CD14-positive monocyte (primary cell): ENCODE measurements around the gene MDGA2. TPM values are rescaled to one million over a fixed set of nuclear protein-coding genes. Genes with fewer than 3 reads are reported as not detected.

Source experiments
- DNase-seq, 3 donors: peaks; one replicate each; pipeline ENCODE4 v3.0.0-alpha.2; 2011 to 2022
- H2AFZ ChIP-seq: 2 replicates; pipeline ENCODE4 v1.6.0; 2012; ENCODE audit warnings: mild to moderate bottlenecking, low read depth, low read length, inconsistent platforms; ENCODE audit not compliant: insufficient read depth, poor library complexity, severe bottlenecking
- H3K27ac ChIP-seq, 2 donors: 1 replicate in 1 of 2; 2 replicates in 1 of 2; pipeline ENCODE4 v1.5.1; 2012 to 2013; ENCODE audit warnings: low read length in 2 of 2, control low read depth in 1 of 2, inconsistent platforms in 1 of 2, low read depth in 1 of 2, mild to moderate bottlenecking in 1 of 2
- H3K27me3 ChIP-seq, 2 donors: one replicate each; pipeline versions ENCODE4 v1.6.0 to v1.6.1; 2011 to 2013; ENCODE audit warnings: low read length in 2 of 2; ENCODE audit not compliant: control insufficient read depth in 2 of 2, insufficient read depth in 2 of 2
- H3K36me3 ChIP-seq, 2 donors: replicated peaks in 1 of 2; 1 replicate in 1 of 2; 2 replicates in 1 of 2; pipeline versions ENCODE4 v1.5.1 to v1.6.1; 2012 to 2013; ENCODE audit warnings: low read length in 2 of 2, control low read depth in 1 of 2, inconsistent platforms in 1 of 2, mild to moderate bottlenecking in 1 of 2; ENCODE audit not compliant: insufficient read depth in 2 of 2, control insufficient read depth in 1 of 2
- H3K4me1 ChIP-seq, 2 donors: 1 replicate in 1 of 2; 2 replicates in 1 of 2; pipeline versions ENCODE4 v1.5.1 to v1.6.1; 2012 to 2013; ENCODE audit warnings: low read length in 2 of 2, control low read depth in 1 of 2, inconsistent platforms in 1 of 2, mild to moderate bottlenecking in 1 of 2, moderate library complexity in 1 of 2; ENCODE audit not compliant: insufficient read depth in 2 of 2, control insufficient read depth in 1 of 2
- H3K4me2 ChIP-seq: replicated peaks from 2 replicates; pipeline ENCODE3; 2012; ENCODE audit warnings: low read length, moderate library complexity, mild to moderate bottlenecking; ENCODE audit not compliant: poor library complexity, severe bottlenecking; ENCODE audit errors: extremely low read depth
- H3K4me3 ChIP-seq, 3 experiments: fragments of 200-600 bp in 1 of 3; sonication (generic) in 1 of 3; replicated peaks in 1 of 3; 1 replicate in 2 of 3; 2 replicates in 1 of 3; pipeline ENCODE4 v1.5.1; 2011 to 2013; ENCODE audit warnings: low read length in 3 of 3, mild to moderate bottlenecking in 3 of 3, control low read depth in 2 of 3, low read depth in 2 of 3, inconsistent platforms in 1 of 3, moderate library complexity in 1 of 3
- H3K79me2 ChIP-seq: 2 replicates; pipeline ENCODE4 v1.6.0; 2012; ENCODE audit warnings: mild to moderate bottlenecking, control low read depth, inconsistent platforms, low read length, moderate library complexity; ENCODE audit not compliant: insufficient read depth
- H3K9ac ChIP-seq: 2 replicates; pipeline ENCODE4 v1.6.0; 2017; ENCODE audit warnings: low read length, mild to moderate bottlenecking; ENCODE audit not compliant: insufficient read depth, poor library complexity, severe bottlenecking
- H3K9me3 ChIP-seq, 2 donors: replicated peaks in 1 of 2; 1 replicate in 1 of 2; 2 replicates in 1 of 2; pipeline versions ENCODE4 v1.5.1 to v1.6.1; 2012 to 2013; ENCODE audit warnings: low read length in 2 of 2, control low read depth in 1 of 2; ENCODE audit not compliant: control insufficient read depth in 1 of 2, insufficient read depth in 1 of 2
- H4K20me1 ChIP-seq: 2 replicates; pipeline ENCODE4 v1.6.0; 2012; ENCODE audit warnings: mild to moderate bottlenecking, low read length, control low read depth, moderate library complexity; ENCODE audit not compliant: insufficient read depth
- H3K27ac Mint-ChIP-seq, 7 donors: one replicate each; pipeline ENCODE4 v1.8.0; 2020; ENCODE audit warnings: mild to moderate bottlenecking in 7 of 7, mixed read lengths in 7 of 7, moderate library complexity in 6 of 7, inconsistent platforms in 2 of 7
- H3K27me3 Mint-ChIP-seq, 3 donors: one replicate each; pipeline ENCODE4 v1.8.0; 2021 to 2022; ENCODE audit warnings: low read depth in 3 of 3, mild to moderate bottlenecking in 3 of 3, mixed read lengths in 3 of 3, moderate library complexity in 3 of 3, inconsistent platforms in 1 of 3
- H3K36me3 Mint-ChIP-seq, 2 donors: one replicate each; pipeline ENCODE4 v1.8.0; 2020; ENCODE audit warnings: mixed read lengths in 2 of 2, inconsistent platforms in 1 of 2, mild to moderate bottlenecking in 1 of 2
- H3K4me1 Mint-ChIP-seq: one replicate; pipeline ENCODE4 v1.8.0; 2020; ENCODE audit warnings: mild to moderate bottlenecking, mixed read lengths
- H3K4me3 Mint-ChIP-seq, 2 donors: one replicate each; pipeline ENCODE4 v1.8.0; 2020; ENCODE audit warnings: mild to moderate bottlenecking in 2 of 2, mixed read lengths in 2 of 2, moderate library complexity in 1 of 2
- H3K9me3 Mint-ChIP-seq, 7 donors: one replicate each; pipeline ENCODE4 v1.8.0; 2020 to 2022; ENCODE audit warnings: mixed read lengths in 7 of 7, mild to moderate bottlenecking in 6 of 7, moderate library complexity in 6 of 7, inconsistent platforms in 2 of 7
- CTCF ChIP-seq: fragments of 200-600 bp; IDR thresholded peaks from one replicate; pipeline ENCODE4 v1.8.0; 2022; ENCODE audit warnings: antibody characterized with exemption, mild to moderate bottlenecking
- WGBS: methylation state at CpG from one replicate; pipeline ENCODE4 v1.1.5; 2013; ENCODE audit warnings: missing lambda C conversion rate; ENCODE audit not compliant: insufficient coverage; 5-methylcytosine and 5-hydroxymethylcytosine counted together
- intact Hi-C, 2 donors: fragments of 100-400 bp; cut with micrococcal nuclease; formaldehyde crosslinking; loops; one replicate each; pipeline versions ENCODE4 v1.15.0 to v1.15.1; 2023
- polyA plus RNA-seq, 3 donors: library from polyadenylated mRNA; depleted of rRNA in 1 of 3; unstranded in 2 of 3; stranded (reverse) in 1 of 3; fragments of 300-500 nt in 2 of 3; fragments of >200 nt in 1 of 3; fragmentation: Illumina TruSeq in 2 of 3; gene quantifications; 1 replicate in 2 of 3; 2 replicates in 1 of 3; pipeline ENCODE4 v1.2.3, GENCODE V29; 2012 to 2021

The MDGA2 gene
- polyA plus RNA-seq, 3 donors: not detected

- intact Hi-C loops: no loop called here
- Histone ChIP-seq H4K20me1 (no peaks in the 10 kb centered on the region), H3K27ac (no peak overlapping the region), H3K36me3 (no peaks in the 10 kb centered on the region), H3K4me2 (no peak overlapping the region), H2AFZ (no peak overlapping the region), H3K79me2 (no peaks in the 10 kb centered on the region), H3K9ac (no peak overlapping the region), H3K4me1 (no peaks in the 10 kb centered on the region), H3K4me3 (no peak overlapping the region), H3K9me3 (no peaks in the 10 kb centered on the region), H3K27me3 (no peaks in the 10 kb centered on the region)
- peaks cover 0 to 3% (median 2%) of the 10 kb centered on the region in 7 donors for H3K9me3 Mint-ChIP-seq
- no peak for DNase-seq
- H3K27ac Mint-ChIP-seq: no peak overlapping the region
- no peaks in the 10 kb centered on the region for H3K4me1 Mint-ChIP-seq
- peaks cover 0 to 1% (median 0%) of the 10 kb centered on the region in 3 donors for H3K27me3 Mint-ChIP-seq
- no peaks in the 10 kb centered on the region for H3K36me3 Mint-ChIP-seq
- no CpG with 5 or more reads among the region's 3 CpGs for WGBS
- H3K4me3 Mint-ChIP-seq: no peak overlapping the region
- no peak for TF ChIP-seq CTCF
These were observed 374.6 kb downstream of the MDGA2 start for GRCh38 chr14:47300796-47301195.

GRCh38 chr14:47297374-47297773 lies 378.0 kb downstream of the MDGA2 start:
- no peaks in the 10 kb centered on the region for H3K36me3 Mint-ChIP-seq
- TF ChIP-seq CTCF: no peak
- Histone ChIP-seq H4K20me1 (no peaks in the 10 kb centered on the region), H3K4me3 (no peak overlapping the region), H3K9me3 (no peaks in the 10 kb centered on the region), H3K4me1 (no peaks in the 10 kb centered on the region), H2AFZ (no peak overlapping the region), H3K4me2 (no peak overlapping the region), H3K79me2 (no peaks in the 10 kb centered on the region), H3K27me3 (no peaks in the 10 kb centered on the region), H3K9ac (no peak overlapping the region), H3K27ac (no peak overlapping the region), H3K36me3 (no peaks in the 10 kb centered on the region)
- H3K4me1 Mint-ChIP-seq: no peaks in the 10 kb centered on the region
- peaks cover 0 to 1% (median 0%) of the 10 kb centered on the region in 3 donors for H3K27me3 Mint-ChIP-seq
- peaks cover 0 to 3% (median 2%) of the 10 kb centered on the region in 7 donors for H3K9me3 Mint-ChIP-seq
- intact Hi-C loops: no loop called here
- no CpG with 5 or more reads among the region's 1 CpG for WGBS
- H3K4me3 Mint-ChIP-seq: no peak overlapping the region
- H3K27ac Mint-ChIP-seq: no peak overlapping the region
- DNase-seq: no peak
